GM12891 (cell line): ENCODE results near the gene BMI1.

Source experiments
- POLR2AphosphoS5 ChIP-seq: IDR thresholded peaks from 2 replicates; pipeline ENCODE4 v1.6.1; 2011; ENCODE audit warnings: low read depth, low read length, control low read depth
- SPI1 ChIP-seq: IDR thresholded peaks from 2 replicates; pipeline ENCODE4 v1.6.1; 2011; ENCODE audit warnings: low read depth, low read length, control low read depth

GRCh38 chr10:22317771-22318565 is 2.9 kb upstream of the BMI1 start:
- no peak for TF ChIP-seq POLR2AphosphoS5
- no peak for TF ChIP-seq SPI1
